ENCODE data around the gene KIF26B. TPM values are rescaled to one million over a fixed set of nuclear protein-coding genes. Genes with fewer than 3 reads are reported as not detected.

KIF26B gene
- total and polyA plus RNA-seq, 2 of the 4 experiments (the other 2 are of a cell fraction): 0.53 to 0.54 TPM

- Histone ChIP-seq H4K8ac (ENCODE audit: low read depth in 2 of 2, low read length in 2 of 2) (no peak overlapping the region), H2AK9ac (replicated peaks; ENCODE audit: low read depth, low read length, poor library complexity) (no peak overlapping the region), H3K4me3 (ENCODE audit: insufficient read depth, low read depth, low read length) (no peak overlapping the region), H2AFZ (replicated peaks; ENCODE audit: low read length, poor library complexity) (no peak overlapping the region), H3K9ac (ENCODE audit: low read depth, low read length) (no peak overlapping the region), H3K56ac (ENCODE audit: extremely low read depth, insufficient read depth, low read length) (no peak overlapping the region), H3K27me3 (ENCODE audit: control insufficient read depth, insufficient read depth, low read length) (no peaks in the 10 kb centered on the region), H3K4ac (ENCODE audit: low read depth, low read length) (no peak overlapping the region), H2BK5ac (ENCODE audit: low read depth, low read length, poor library complexity, severe bottlenecking) (no peak overlapping the region), H2AK5ac (ENCODE audit: low read depth, low read length) (no peak overlapping the region), H3K36me3 (ENCODE audit: control insufficient read depth, insufficient read depth, low read length) (peaks cover 21% of the 10 kb centered on the region), H3K18ac (ENCODE audit: low read depth, low read length) (no peak overlapping the region), H3K23ac (ENCODE audit: low read depth, low read length) (no peak overlapping the region), H2BK20ac (ENCODE audit: low read depth, low read length) (no peak overlapping the region), H4K91ac (ENCODE audit: insufficient read depth, low read depth, low read length) (no peak overlapping the region), H3K4me2 (ENCODE audit: low read depth, low read length) (no peak overlapping the region), H2BK120ac (ENCODE audit: low read depth, low read length) (no peak overlapping the region), H3K9me3 (ENCODE audit: control insufficient read depth, insufficient read depth, low read length) (no peaks in the 10 kb centered on the region), H3K79me1 (ENCODE audit: low read depth in 1 of 2, low read length in 2 of 2) (no peaks in the 10 kb centered on the region), H3K27ac (ENCODE audit: insufficient read depth, low read length) (no peak overlapping the region), H2BK15ac (ENCODE audit: low read depth, low read length) (no peak overlapping the region), H4K20me1 (ENCODE audit: insufficient read depth, low read length) (no peaks in the 10 kb centered on the region), H3K4me1 (ENCODE audit: control insufficient read depth, insufficient read depth, low read length) (peaks cover 9% of the 10 kb centered on the region; the same call in 1 of the 2 replicates), H3K9me1 (ENCODE audit: insufficient read depth, low read length) (no peaks in the 10 kb centered on the region), H4K5ac (ENCODE audit: low read depth, low read length) (no peak overlapping the region), H3K14ac (replicated peaks; ENCODE audit: low read depth, low read length) (no peak overlapping the region)
- no peak for ATAC-seq (ENCODE audit: low read depth)
- intact Hi-C loops (cut with micrococcal nuclease): no loop called here
- dilution Hi-C loops (cut with HindIII; ENCODE audit: low sequenced_read_pairs, unreplicated experiment): no loop called here
- ChIA-PET CTCF (no interaction called here), POLR2A (ENCODE audit: unreplicated experiment) (no interaction called here)
- DNase-seq: no peak
- WGBS, 2 experiments (ENCODE audit: extremely low coverage in 2 of 2, insufficient read length in 1 of 2): 56% methylated on average over 8 of the region's 20 CpGs; no CpG with 5 or more reads in 1 of the 2 experiments
- BruUV-seq (replicated peaks): no TSS peak
- TF ChIP-seq RFX5 (IDR thresholded peaks at IDR 0.05; ENCODE audit: low read depth, low read length): no peak
- TF ChIP-seq FOS (IDR thresholded peaks at IDR 0.05; ENCODE audit: low read depth, low read length): no peak
- TF ChIP-seq SMC3 (IDR thresholded peaks at IDR 0.05; ENCODE audit: low read depth, low read length): no peak
- no peak for TF ChIP-seq POLR2A (IDR thresholded peaks at IDR 0.05; ENCODE audit: low read depth, low read length)
- TF ChIP-seq CHD1 (IDR thresholded peaks at IDR 0.05; ENCODE audit: low read depth, low read length): no peak
- TF ChIP-seq MAFK (IDR thresholded peaks at IDR 0.05; ENCODE audit: low read depth, low read length): no peak
- no peak for TF ChIP-seq CTCF (conservative IDR thresholded peaks at IDR 0.05; ENCODE audit: low read depth, low read length)
- in situ Hi-C loops (cut with MboI; ENCODE audit: low sequenced_read_pairs): no loop called here
Observed at GRCh38 chr1:245687152-245687635, 532.4 kb downstream of the KIF26B start.

All from IMR-90 (cell line).